H1 (cell line): ENCODE results near the gene RCOR2.

ENCODE experiments used
- BCL11A ChIP-seq, 2 experiments: IDR thresholded peaks; one replicate each; pipeline ENCODE4 v1.6.1; 2011; ENCODE audit warnings: low read depth in 2 of 2, low read length in 2 of 2, mild to moderate bottlenecking in 2 of 2
- CEBPB ChIP-seq: IDR thresholded peaks from 2 replicates; pipeline ENCODE4 v1.6.1; 2012; ENCODE audit warnings: low read depth, low read length
- CHD2 ChIP-seq: IDR thresholded peaks from 2 replicates; pipeline ENCODE4 v1.6.1; 2012; ENCODE audit warnings: low read length, improper control_type of control experiment
- CTCF ChIP-seq, 3 experiments: IDR thresholded peaks; 1 replicate in 2 of 3; 2 replicates in 1 of 3; pipeline versions ENCODE4 v1.5.1 to v1.6.1; 2011; ENCODE audit warnings: low read length in 3 of 3, mild to moderate bottlenecking in 3 of 3, inconsistent platforms in 2 of 3, low read depth in 1 of 3, moderate library complexity in 1 of 3; ENCODE audit not compliant: insufficient read depth in 1 of 3; ENCODE audit errors: control extremely low read depth in 1 of 3
- EZH2 ChIP-seq: fragments of 200-600 bp; sonication (generic); IDR thresholded peaks from 2 replicates; pipeline ENCODE4 v1.7.1; 2012; ENCODE audit warnings: low read depth, mild to moderate bottlenecking, moderate library complexity, low read length, inconsistent platforms; ENCODE audit not compliant: severe bottlenecking
- POLR2A ChIP-seq, 2 experiments: IDR thresholded peaks; 1 replicate in 1 of 2; 2 replicates in 1 of 2; pipeline ENCODE4 v1.6.1; 2011; ENCODE audit warnings: low read depth in 2 of 2, low read length in 2 of 2, mild to moderate bottlenecking in 2 of 2; ENCODE audit errors: control extremely low read depth in 1 of 2
- POLR2AphosphoS5 ChIP-seq: IDR thresholded peaks from 2 replicates; pipeline ENCODE4 v1.6.1; 2011; ENCODE audit warnings: low read depth, low read length
- SIRT6 ChIP-seq: IDR thresholded peaks from one replicate; pipeline ENCODE4 v1.7.1; 2012; ENCODE audit warnings: low read length, inconsistent platforms

- TF ChIP-seq CHD2 = no peak
- TF ChIP-seq SIRT6 = no peak
- TF ChIP-seq CEBPB = no peak
- no peak for TF ChIP-seq BCL11A (IDR thresholded peaks at IDR 0.05; ENCODE audit: low read depth in 2 of 2, low read length in 2 of 2)
- no peak for TF ChIP-seq CTCF (IDR thresholded peaks at IDR 0.05; ENCODE audit: control extremely low read depth in 1 of 3, insufficient read depth in 1 of 3, low read depth in 1 of 3, low read length in 3 of 3)
- no peak for TF ChIP-seq POLR2A (IDR thresholded peaks at IDR 0.05; ENCODE audit: control extremely low read depth in 1 of 2, low read depth in 2 of 2, low read length in 2 of 2)
- TF ChIP-seq EZH2 = no peak
- no peak for TF ChIP-seq POLR2AphosphoS5
These were observed 2.8 kb downstream of the RCOR2 start for GRCh38 chr11:63913866-63914830.
